GM12872 (cell line): ENCODE measurements around the gene IL1RAPL1.

ENCODE experiments used
- TF ChIP-seq, protein P1 (sequence below): IDR thresholded peaks from 3 replicates; pipeline ENCODE4 v1.5.1; 2011; ENCODE audit warnings: low read depth, mild to moderate bottlenecking, low read length, moderate library complexity; ENCODE audit not compliant: insufficient read depth

The IL1RAPL1 gene

DNA sequence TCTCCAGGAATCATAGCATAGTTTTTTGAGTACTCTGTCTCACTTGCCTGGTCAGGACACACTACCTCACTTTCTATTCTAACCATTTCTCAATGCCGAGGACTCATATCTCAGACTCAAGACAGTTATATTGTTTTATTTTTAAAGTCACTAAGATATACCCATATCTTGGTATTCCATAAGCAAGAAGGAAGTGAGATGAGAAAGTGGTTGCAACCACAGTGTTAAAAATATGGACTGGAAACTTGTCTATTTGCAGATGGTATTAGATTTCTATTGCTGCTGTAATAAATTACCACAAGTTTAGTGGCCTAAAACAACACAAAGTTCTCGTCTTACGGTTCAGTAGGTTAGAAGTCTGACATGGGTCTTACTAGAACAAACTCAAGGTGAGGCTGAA is 1283.4 kb downstream of the IL1RAPL1 start:
- TF ChIP-seq, protein P1, sequence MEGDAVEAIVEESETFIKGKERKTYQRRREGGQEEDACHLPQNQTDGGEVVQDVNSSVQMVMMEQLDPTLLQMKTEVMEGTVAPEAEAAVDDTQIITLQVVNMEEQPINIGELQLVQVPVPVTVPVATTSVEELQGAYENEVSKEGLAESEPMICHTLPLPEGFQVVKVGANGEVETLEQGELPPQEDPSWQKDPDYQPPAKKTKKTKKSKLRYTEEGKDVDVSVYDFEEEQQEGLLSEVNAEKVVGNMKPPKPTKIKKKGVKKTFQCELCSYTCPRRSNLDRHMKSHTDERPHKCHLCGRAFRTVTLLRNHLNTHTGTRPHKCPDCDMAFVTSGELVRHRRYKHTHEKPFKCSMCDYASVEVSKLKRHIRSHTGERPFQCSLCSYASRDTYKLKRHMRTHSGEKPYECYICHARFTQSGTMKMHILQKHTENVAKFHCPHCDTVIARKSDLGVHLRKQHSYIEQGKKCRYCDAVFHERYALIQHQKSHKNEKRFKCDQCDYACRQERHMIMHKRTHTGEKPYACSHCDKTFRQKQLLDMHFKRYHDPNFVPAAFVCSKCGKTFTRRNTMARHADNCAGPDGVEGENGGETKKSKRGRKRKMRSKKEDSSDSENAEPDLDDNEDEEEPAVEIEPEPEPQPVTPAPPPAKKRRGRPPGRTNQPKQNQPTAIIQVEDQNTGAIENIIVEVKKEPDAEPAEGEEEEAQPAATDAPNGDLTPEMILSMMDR, result no peak

GRCh38 chrX:29872831-29873230 is 1285.6 kb downstream of the IL1RAPL1 start:
- TF ChIP-seq, protein P1, result no peak

- TF ChIP-seq, protein P1, result no peak
Measured at GRCh38 chrX:29876733-29877132, 1289.5 kb downstream of the IL1RAPL1 start.

DNA sequence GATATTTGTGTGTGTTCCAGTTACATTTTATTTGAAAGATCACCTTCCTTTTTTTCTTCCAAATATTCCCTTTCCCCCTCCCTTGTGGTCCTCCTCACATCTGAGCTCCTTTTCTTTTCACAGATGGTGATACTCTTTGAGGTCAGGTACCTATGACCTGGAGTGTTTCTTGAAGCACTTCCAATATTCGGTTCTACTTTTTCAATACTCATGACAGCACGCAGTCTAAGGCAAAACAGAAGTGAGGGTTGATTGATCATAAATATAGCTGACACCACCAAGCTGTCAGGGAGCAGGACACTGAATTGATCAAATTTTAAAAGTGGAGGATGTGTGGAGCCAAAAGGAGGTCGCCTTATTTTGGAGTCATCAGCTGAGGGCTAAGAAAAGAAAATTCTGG is 1293.7 kb downstream of the IL1RAPL1 start:
- TF ChIP-seq, protein P1, result no peak

DNA sequence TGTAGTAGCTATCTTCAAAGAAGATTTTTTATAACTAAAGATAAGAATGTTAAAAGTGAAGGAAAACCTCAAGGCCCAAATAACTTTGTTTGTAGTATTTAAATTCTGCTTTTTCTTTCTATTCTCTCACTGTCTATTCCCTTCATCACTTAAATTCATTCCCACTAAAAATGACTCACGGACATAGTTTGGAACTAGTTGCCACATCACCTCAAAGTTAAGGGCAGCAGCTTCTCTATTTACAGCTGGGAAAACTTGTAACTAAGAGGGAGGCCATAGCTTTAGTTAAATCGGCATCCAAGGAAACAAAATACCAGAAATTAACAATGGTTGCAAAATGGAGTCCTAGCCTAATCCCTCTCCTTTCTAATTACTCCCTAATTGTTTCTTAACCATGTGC is 1302.8 kb downstream of the IL1RAPL1 start:
- TF ChIP-seq, protein P1, result no peak

GRCh38 chrX:29890646-29891200 is 1303.5 kb downstream of the IL1RAPL1 start:
- TF ChIP-seq, protein P1, result no peak

- TF ChIP-seq, protein P1, result no peak
Measured at GRCh38 chrX:29902004-29902403, 1314.8 kb downstream of the IL1RAPL1 start.
